ENCODE results near the gene C17orf100. TPM values are rescaled to one million over a fixed set of nuclear protein-coding genes. Genes with fewer than 3 reads are reported as not detected.

Gene C17orf100
- total RNA-seq, 1 experiment from 2014 or later = 0.55 TPM

Other genes starting within 250 kb of the C17orf100 start
- 0.11 and 0.28 TPM in 2 replicates for gene AIPL1, start 216.6 kb upstream of the C17orf100 start, total RNA-seq (2014; rRNA removed; shearing (Covaris generic))
- 93.6 and 115 TPM in 2 replicates for gene PIMREG, start 207.3 kb upstream of the C17orf100 start, total RNA-seq (2014; rRNA removed; shearing (Covaris generic))
- 0.97 and 2.8 TPM in 2 replicates for gene PITPNM3, start 95.2 kb upstream of the C17orf100 start, total RNA-seq (2014; rRNA removed; shearing (Covaris generic))
- 13.1 and 13.9 TPM in 2 replicates for gene KIAA0753, start 11.1 kb upstream of the C17orf100 start, total RNA-seq (2014; rRNA removed; shearing (Covaris generic))
- 129 and 172 TPM in 2 replicates for gene TXNDC17, start 10.7 kb upstream of the C17orf100 start, total RNA-seq (2014; rRNA removed; shearing (Covaris generic))
- 3.9 and 6.3 TPM in 2 replicates for gene MED31, start 157 bp upstream of the C17orf100 start, total RNA-seq (2014; rRNA removed; shearing (Covaris generic))
- 0.10 and 0.11 TPM in 2 replicates for gene SLC13A5, start 61.6 kb downstream of the C17orf100 start, total RNA-seq (2014; rRNA removed; shearing (Covaris generic))
- gene XAF1, start 104.3 kb downstream of the C17orf100 start, total RNA-seq (2014; rRNA removed; shearing (Covaris generic)) = not detected in 2 replicates
- gene FBXO39, start 124.5 kb downstream of the C17orf100 start, total RNA-seq (2014; rRNA removed; shearing (Covaris generic)) = not detected in 2 replicates
- gene TEKT1, start 180.0 kb downstream of the C17orf100 start, total RNA-seq (2014; rRNA removed; shearing (Covaris generic)) = not detected in 2 replicates